Endothelial cell of umbilical vein (primary cell): ENCODE measurements around the gene PTPRT. TPM values are rescaled to one million over a fixed set of nuclear protein-coding genes. Genes with fewer than 3 reads are reported as not detected.

ENCODE experiments used
- BruUV-seq: library from RNA; stranded (reverse); fragments of 400-500 nt; replicated peaks from 2 replicates; lab custom pipeline; 2021; lab: Mats Ljungman, UMichigan
- CTCF ChIA-PET: fragments of 300-600, 350-600 bp; sonication (Branson Sonifier 250); formaldehyde crosslinking; loops from one replicate; lab custom pipeline; 2021; ENCODE audit warnings: antibody characterized with exemption, inconsistent platforms; lab: Charles Lee
- POLR2A ChIA-PET: fragments of 300-600, 350-600 bp; sonication (Branson Sonifier 250); formaldehyde crosslinking; loops from one replicate; lab custom pipeline; 2021; ENCODE audit warnings: antibody characterized with exemption, inconsistent platforms; lab: Charles Lee
- DNase-seq: peaks from one replicate; pipeline ENCODE4 v3.0.0-alpha.2; 2011; ENCODE audit warnings: low read depth, low spot score
- FAIRE-seq: peaks from 2 replicates; lab custom pipeline; 2011; peaks lifted over from hg19 to GRCh38; lab: Jason Lieb, UNC
- H2AFZ ChIP-seq: 2 replicates; pipeline ENCODE4 v1.6.0; 2012; ENCODE audit warnings: low read depth, low read length, control low read depth, inconsistent platforms
- H3K27ac ChIP-seq: 2 replicates; pipeline ENCODE4 v1.5.1; 2011; ENCODE audit warnings: low read depth, mild to moderate bottlenecking, control low read depth, low read length, moderate library complexity; ENCODE audit not compliant: insufficient read depth
- H3K27me3 ChIP-seq, 2 experiments: 2 replicates each; pipeline versions ENCODE4 v1.6.0 to v1.6.1; 2011; ENCODE audit warnings: low read length in 2 of 2, mixed read lengths in 1 of 2; ENCODE audit not compliant: control insufficient read depth in 2 of 2, insufficient read depth in 2 of 2
- H3K36me3 ChIP-seq, 2 experiments: 2 replicates in 1 of 2; 3 replicates in 1 of 2; pipeline ENCODE4 v1.5.1; 2011; ENCODE audit warnings: low read length in 2 of 2, mild to moderate bottlenecking in 1 of 2, moderate library complexity in 1 of 2; ENCODE audit not compliant: control insufficient read depth in 2 of 2, insufficient read depth in 2 of 2; ENCODE audit errors: extremely low read depth in 1 of 2
- H3K4me1 ChIP-seq: 3 replicates; pipeline ENCODE4 v1.5.1; 2011; ENCODE audit warnings: mild to moderate bottlenecking, low read length; ENCODE audit not compliant: control insufficient read depth, insufficient read depth; ENCODE audit errors: extremely low read depth
- H3K4me2 ChIP-seq: 2 replicates; pipeline ENCODE4 v1.6.1; 2011; ENCODE audit warnings: low read length, control low read depth, mixed read lengths; ENCODE audit not compliant: insufficient read depth
- H3K4me3 ChIP-seq, 3 experiments: fragments of 200-600 bp in 1 of 3; sonication (generic), shearing (Covaris generic) in 1 of 3; replicated peaks in 1 of 3; 2 replicates each; pipeline ENCODE4 v1.5.1; 2011 to 2016; ENCODE audit warnings: control low read depth in 3 of 3, low read length in 3 of 3, mild to moderate bottlenecking in 2 of 3, inconsistent platforms in 1 of 3, low read depth in 1 of 3, moderate library complexity in 1 of 3; ENCODE audit not compliant: insufficient read depth in 1 of 3
- H3K79me2 ChIP-seq: 2 replicates; pipeline ENCODE4 v1.6.0; 2012; ENCODE audit warnings: low read length, inconsistent platforms; ENCODE audit not compliant: control insufficient read depth, insufficient read depth
- H3K9ac ChIP-seq: replicated peaks from 2 replicates; pipeline ENCODE3; 2011; ENCODE audit warnings: low read length, control low read depth; ENCODE audit not compliant: insufficient read depth; ENCODE audit errors: extremely low read depth
- H3K9me1 ChIP-seq: replicated peaks from 3 replicates; pipeline ENCODE4 v1.6.0; 2011; ENCODE audit warnings: mild to moderate bottlenecking, low read length; ENCODE audit not compliant: control insufficient read depth, insufficient read depth; ENCODE audit errors: extremely low read depth
- H3K9me3 ChIP-seq: replicated peaks from 2 replicates; pipeline ENCODE4 v1.5.1; 2012; ENCODE audit warnings: low read length, inconsistent platforms; ENCODE audit not compliant: control insufficient read depth, insufficient read depth
- H4K20me1 ChIP-seq: replicated peaks from 2 replicates; pipeline ENCODE3; 2011; ENCODE audit warnings: mild to moderate bottlenecking, low read length; ENCODE audit not compliant: control insufficient read depth, insufficient read depth; ENCODE audit errors: extremely low read depth
- CTCF ChIP-seq, 2 donors: IDR thresholded peaks; 1 replicate in 1 of 2; 2 replicates in 1 of 2; pipeline ENCODE4 v1.5.1; 2011; ENCODE audit warnings: low read length in 2 of 2, mild to moderate bottlenecking in 2 of 2, moderate library complexity in 2 of 2, control low read depth in 1 of 2, inconsistent platforms in 1 of 2, low read depth in 1 of 2; ENCODE audit not compliant: insufficient read depth in 1 of 2; ENCODE audit errors: extremely low read depth in 1 of 2
- EZH2 ChIP-seq: IDR thresholded peaks from 2 replicates; pipeline ENCODE4 v1.6.1; 2012; ENCODE audit warnings: borderline replicate concordance, low read depth, mild to moderate bottlenecking, moderate library complexity, low read length, inconsistent platforms; ENCODE audit not compliant: severe bottlenecking
- FOS ChIP-seq: IDR thresholded peaks from 2 replicates; pipeline ENCODE4 v1.6.1; 2011; ENCODE audit warnings: mild to moderate bottlenecking, low read length, moderate library complexity, borderline replicate concordance; ENCODE audit not compliant: insufficient read depth
- GATA2 ChIP-seq: IDR thresholded peaks from 2 replicates; pipeline ENCODE4 v1.7.0; 2011; ENCODE audit warnings: low read depth, mild to moderate bottlenecking, moderate library complexity, mixed read lengths, low read length; ENCODE audit not compliant: insufficient read length, insufficient read depth
- JUN ChIP-seq: IDR thresholded peaks from 2 replicates; pipeline ENCODE4 v1.6.1; 2011; ENCODE audit warnings: borderline replicate concordance, low read depth; ENCODE audit not compliant: insufficient read length, insufficient read depth
- MAX ChIP-seq: IDR thresholded peaks from 2 replicates; pipeline ENCODE4 v1.6.1; 2011; ENCODE audit not compliant: insufficient read depth, insufficient read length
- MYC ChIP-seq: IDR thresholded peaks from one replicate; pipeline ENCODE4 v1.6.1; 2011; ENCODE audit warnings: mild to moderate bottlenecking, low read depth, low read length
- POLR2A ChIP-seq: IDR thresholded peaks from 2 replicates; pipeline ENCODE4 v1.6.1; 2012; ENCODE audit warnings: low read depth, mild to moderate bottlenecking, control low read depth, low read length
- POLR2AphosphoS5 ChIP-seq: IDR thresholded peaks from 2 replicates; pipeline ENCODE4 v1.6.1; 2012; ENCODE audit warnings: low read depth, mild to moderate bottlenecking, control low read depth, low read length, moderate library complexity; ENCODE audit not compliant: insufficient read depth
- dilution Hi-C: fragments of 300-500 bp; cut with MboI; formaldehyde crosslinking; loops from one replicate; pipeline ENCODE4 v1.15.0; 2019; ENCODE audit warnings: low sequenced_read_pairs; ENCODE audit not compliant: extremely low pct_ligation_motif_present
- intact Hi-C: fragments of 100-400 bp; cut with micrococcal nuclease; formaldehyde crosslinking; loops from one replicate; pipeline ENCODE4 v1.10.0; 2022
- polyA plus RNA-seq, 4 experiments: library from polyadenylated mRNA; depleted of rRNA in 3 of 4; stranded (reverse) in 3 of 4; unstranded in 1 of 4; fragments of >200 nt; gene quantifications; 2 replicates each; pipeline versions ENCODE4 v1.2.1 to v1.2.3, GENCODE V29; 2011 to 2012; ENCODE audit warnings: missing spikeins in 1 of 4
- total RNA-seq: library from RNA; stranded (reverse); gene quantifications from 2 replicates; pipeline ENCODE4 v1.2.3, GENCODE V29; 2021

Gene PTPRT
- total and polyA plus RNA-seq, 2 donors (not counting 3 experiments of a cell fraction or from before 2014, with no cell fraction given): not detected

- no peak overlapping the region for H3K27ac ChIP-seq
- H2AFZ ChIP-seq: no peak overlapping the region
- intact Hi-C loops: no loop called here
- H3K4me3 ChIP-seq: no peak overlapping the region
- BruUV-seq: no TSS peak
- dilution Hi-C loops: no loop called here
- no peaks in the 10 kb centered on the region for H3K9me1 ChIP-seq
- H3K9ac ChIP-seq: no peak overlapping the region
- H3K36me3 ChIP-seq: no peaks in the 10 kb centered on the region
- no peaks in the 10 kb centered on the region for H3K9me3 ChIP-seq
- H3K4me2 ChIP-seq: no peak overlapping the region
- no peaks in the 10 kb centered on the region for H4K20me1 ChIP-seq
- CTCF ChIA-PET: no interaction called here
- FAIRE-seq: no peak
- TF ChIP-seq EZH2 (no peak), MYC (no peak), GATA2 (no peak), MAX (no peak), JUN (no peak), FOS (no peak), POLR2A (no peak), POLR2AphosphoS5 (no peak), CTCF (IDR thresholded peaks at IDR 0.05; ENCODE audit: extremely low read depth in 1 of 2, insufficient read depth in 1 of 2, low read depth in 1 of 2, low read length in 2 of 2) (no peak)
- H3K4me1 ChIP-seq: no peaks in the 10 kb centered on the region
- POLR2A ChIA-PET: no interaction called here
- DNase-seq: no peak
- no peaks in the 10 kb centered on the region for H3K27me3 ChIP-seq
- H3K79me2 ChIP-seq: no peaks in the 10 kb centered on the region
Observed at GRCh38 chr20:42587427-42587826, 602.3 kb downstream of the PTPRT start.
